K562 (cell line): ENCODE data around the gene ENOX2. TPM values are rescaled to one million over a fixed set of nuclear protein-coding genes. Genes with fewer than 3 reads are reported as not detected.

Experiments
- BCLAF1 ChIP-seq, 2 experiments: fragments of 450-650 bp in 1 of 2; IDR thresholded peaks; 2 replicates each; pipeline ENCODE4 v1.6.1; 2011 to 2017; ENCODE audit warnings: low read depth in 2 of 2, antibody characterized with exemption in 1 of 2, borderline replicate concordance in 1 of 2, low read length in 1 of 2, mild to moderate bottlenecking in 1 of 2, mixed read lengths in 1 of 2; ENCODE audit not compliant: control insufficient read depth in 1 of 2
- BRCA1 ChIP-seq, 2 experiments: fragments of 450-650 bp in 1 of 2; sonication (generic) in 1 of 2; formaldehyde crosslinking in 1 of 2; IDR thresholded peaks; 2 replicates each; pipeline versions ENCODE4 v1.5.0 to v1.6.1; 2017 to 2020; ENCODE audit warnings: mild to moderate bottlenecking in 1 of 2, missing genetic modification reagents in 1 of 2
- E2F4 ChIP-seq: sonication (generic); formaldehyde crosslinking; IDR thresholded peaks from 2 replicates; pipeline ENCODE4 v1.8.0; 2022; ENCODE audit warnings: mild to moderate bottlenecking, low read depth, missing genetic modification reagents
- GMEB1 ChIP-seq: fragments of 250-450 bp; sonication (Bioruptor Pico); IDR thresholded peaks from 2 replicates; pipeline ENCODE4 v1.4.0; 2020; ENCODE audit warnings: mild to moderate bottlenecking
- GTF2B ChIP-seq: IDR thresholded peaks from 2 replicates; pipeline ENCODE4 v1.6.1; 2011; ENCODE audit not compliant: insufficient read length; ENCODE audit errors: extremely low read depth
- ID3 ChIP-seq, 2 experiments: fragments of 250-450 bp in 1 of 2; fragments of 450-650 bp in 1 of 2; sonication (Bioruptor Pico) in 1 of 2; IDR thresholded peaks; 2 replicates each; pipeline versions ENCODE4 v1.6.1 to v1.8.0; 2016 to 2021; ENCODE audit warnings: mild to moderate bottlenecking in 2 of 2, moderate library complexity in 2 of 2, missing compliant biosample characterization in 1 of 2, missing genetic modification characterization in 1 of 2
- KDM1A ChIP-seq, 2 experiments: fragments of 450-650 bp; IDR thresholded peaks; 2 replicates each; pipeline ENCODE4 v1.6.1; 2016; ENCODE audit warnings: mild to moderate bottlenecking in 2 of 2
- MXD1 ChIP-seq: fragments of 250-450 bp; sonication (Bioruptor Pico); IDR thresholded peaks from 2 replicates; pipeline ENCODE4 v1.8.0; 2021; ENCODE audit warnings: borderline replicate concordance, mild to moderate bottlenecking, moderate library complexity; ENCODE audit not compliant: poor library complexity, severe bottlenecking
- NCOA2 ChIP-seq, 2 experiments: fragments of 450-650 bp; IDR thresholded peaks; 2 replicates each; pipeline ENCODE4 v1.6.1; 2018; ENCODE audit warnings: mild to moderate bottlenecking in 2 of 2, moderate library complexity in 1 of 2; ENCODE audit not compliant: partially characterized antibody in 2 of 2
- NFRKB ChIP-seq: fragments of 450-650 bp; IDR thresholded peaks from 2 replicates; pipeline ENCODE4 v1.6.1; 2016; ENCODE audit warnings: low read depth
- PHF20 ChIP-seq: fragments of 450-650 bp; IDR thresholded peaks from 2 replicates; pipeline ENCODE4 v1.6.1; 2018; ENCODE audit not compliant: partially characterized antibody
- RUNX1 ChIP-seq: sonication (generic); IDR thresholded peaks from 2 replicates; pipeline ENCODE4 v1.6.1; 2016; ENCODE audit warnings: antibody characterized with exemption, low read depth
- TBL1XR1 ChIP-seq, 2 experiments: IDR thresholded peaks; 2 replicates each; pipeline ENCODE4 v1.6.1; 2012; ENCODE audit warnings: improper control_type of control experiment in 2 of 2, low read length in 2 of 2, mild to moderate bottlenecking in 1 of 2
- TFAM ChIP-seq: fragments of 250-450 bp; sonication (Bioruptor Pico); conservative IDR thresholded peaks from 2 replicates; pipeline ENCODE4 v1.5.0; 2021; ENCODE audit warnings: mild to moderate bottlenecking, moderate library complexity
- ZNF224 ChIP-seq: sonication (generic); formaldehyde crosslinking; IDR thresholded peaks from 2 replicates; pipeline ENCODE4 v1.8.0; 2022; ENCODE audit warnings: mild to moderate bottlenecking, missing genetic modification reagents
- ZNF512 ChIP-seq: IDR thresholded peaks from 2 replicates; pipeline ENCODE4 v1.6.1; 2016; ENCODE audit warnings: missing genetic modification characterization, missing compliant biosample characterization
- polyA plus RNA-seq, 8 experiments: library from polyadenylated mRNA; depleted of rRNA in 4 of 8; stranded (reverse) in 5 of 8; unstranded in 3 of 8; fragments of >200 nt; fragmentation: Nextera tagmentation in 2 of 8; fragmentation: Illumina TruSeq in 1 of 8; extraction: Ambion mirVana in 2 of 8; extraction: Trizol in 1 of 8; gene quantifications; 2 replicates each; pipeline versions ENCODE4 v1.2.1 to v1.2.3, GENCODE V29; 2011 to 2014; ENCODE audit warnings: inconsistent platforms in 1 of 8, missing spikeins in 1 of 8
- total RNA-seq, 7 experiments: library from RNA; depleted of rRNA in 6 of 7; stranded (reverse); fragments of >200 nt in 6 of 7; fragmentation: Illumina TruSeq in 2 of 7; extraction: Trizol in 2 of 7; gene quantifications; 2 replicates each; pipeline versions ENCODE4 v1.2.1 to v1.2.3, GENCODE V29; 2011 to 2021; ENCODE audit warnings: low replicate concordance in 1 of 7

Gene ENOX2
- total and polyA plus RNA-seq, 9 of the 15 experiments (the other 6 are each of a cell fraction or from before 2014, with no cell fraction given), result 6.1 to 24.0 (median 13.8) TPM

- TF ChIP-seq BCLAF1 (IDR thresholded peaks at IDR 0.05; ENCODE audit: borderline replicate concordance in 1 of 2, control insufficient read depth in 1 of 2, low read depth in 2 of 2, low read length in 1 of 2), result 0 out of 4 replicates have a peak, but pooled peaks of 1 of the 2 experiments have one; percentile 44
- no peak for TF ChIP-seq TFAM (CRISPR knock-in tag)
- peak; percentile 83 to 85 for TF ChIP-seq KDM1A (IDR thresholded peaks at IDR 0.05)
- TF ChIP-seq TBL1XR1 (IDR thresholded peaks at IDR 0.05; ENCODE audit: low read length in 2 of 2), result peak in 1 of 2 experiments; percentile 72; a peak in 1 of 4 replicates
- TF ChIP-seq NFRKB, result no peak
- TF ChIP-seq MXD1 (CRISPR knock-in tag), result no peak
- TF ChIP-seq ID3 (CRISPR knock-in tag; IDR thresholded peaks at IDR 0.05), result no peak
- no peak for TF ChIP-seq ID3 (tag; IDR thresholded peaks at IDR 0.05)
- no peak for TF ChIP-seq NCOA2 (IDR thresholded peaks at IDR 0.05; ENCODE audit: partially characterized antibody in 2 of 2)
- no peak for TF ChIP-seq ZNF224
- TF ChIP-seq BRCA1 (IDR thresholded peaks at IDR 0.05), result no peak
- no peak for TF ChIP-seq BRCA1 (CRISPR knock-in tag; IDR thresholded peaks at IDR 0.05)
- TF ChIP-seq GMEB1 (CRISPR knock-in tag), result no peak
- no peak for TF ChIP-seq PHF20
- no peak for TF ChIP-seq RUNX1
- TF ChIP-seq GTF2B, result no peak
- no peak for TF ChIP-seq ZNF512
- TF ChIP-seq E2F4 (CRISPR knock-in tag), result no peak
These were observed 49.4 kb upstream of the ENOX2 start (continued) for GRCh38 chrX:130952266-130953043.
